GDM1 (cell line): ENCODE data around the gene GIGYF2.

Experiments used
- DNase-seq: peaks from one replicate; lab custom pipeline; 2025; lab: John Stamatoyannopoulos, UW

GIGYF2 gene

DNA sequence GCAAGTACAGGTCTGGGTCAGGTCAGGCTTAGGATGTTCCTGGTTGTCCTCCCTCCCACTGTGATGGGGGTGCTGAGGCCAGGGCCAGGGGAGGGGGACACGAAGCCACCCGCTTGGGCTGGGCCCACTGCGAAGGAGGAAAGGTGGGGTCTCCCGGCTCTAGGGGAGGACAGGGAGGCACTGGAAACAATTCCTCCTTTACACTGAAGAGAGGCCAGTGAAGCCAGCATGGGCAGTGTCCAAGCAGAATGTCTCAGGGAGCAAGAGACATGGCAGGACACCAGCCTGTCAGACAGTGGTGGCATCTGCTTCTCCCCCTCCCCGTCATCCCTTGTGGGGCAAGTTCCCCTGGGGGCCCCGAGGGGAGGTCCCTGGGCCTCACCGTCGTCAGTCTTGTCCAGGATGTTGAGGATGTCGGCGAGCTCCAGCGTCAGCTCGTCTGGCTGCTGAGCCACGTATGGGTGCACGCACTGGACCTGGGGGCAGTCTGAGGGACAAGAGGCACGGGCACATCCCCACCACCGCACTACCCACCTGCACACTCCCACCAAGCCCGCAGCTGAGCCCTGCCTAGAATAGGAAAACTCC, 183.7 kb downstream of the GIGYF2 start:
- DNase-seq = no peak

DNA sequence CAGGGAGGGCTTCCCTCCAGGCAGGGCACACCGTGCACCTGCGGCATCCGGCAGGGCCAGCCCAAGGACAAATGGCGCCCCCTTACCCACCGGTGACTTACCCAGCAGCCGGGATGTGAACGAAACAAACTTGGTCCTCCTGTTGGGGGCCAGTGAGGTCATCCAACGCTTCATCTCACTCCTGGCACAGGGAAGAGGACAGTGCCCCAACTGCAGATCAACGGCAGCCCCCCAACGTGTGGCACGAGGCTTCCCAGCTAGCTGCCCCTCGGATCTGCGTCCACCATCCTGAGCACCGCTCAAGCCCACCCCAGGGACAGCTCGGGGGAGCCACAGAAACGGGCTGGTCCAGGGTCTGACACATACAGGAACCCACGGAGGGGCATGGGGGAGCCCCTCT, 185.0 kb downstream of the GIGYF2 start:
- DNase-seq = no peak

DNA sequence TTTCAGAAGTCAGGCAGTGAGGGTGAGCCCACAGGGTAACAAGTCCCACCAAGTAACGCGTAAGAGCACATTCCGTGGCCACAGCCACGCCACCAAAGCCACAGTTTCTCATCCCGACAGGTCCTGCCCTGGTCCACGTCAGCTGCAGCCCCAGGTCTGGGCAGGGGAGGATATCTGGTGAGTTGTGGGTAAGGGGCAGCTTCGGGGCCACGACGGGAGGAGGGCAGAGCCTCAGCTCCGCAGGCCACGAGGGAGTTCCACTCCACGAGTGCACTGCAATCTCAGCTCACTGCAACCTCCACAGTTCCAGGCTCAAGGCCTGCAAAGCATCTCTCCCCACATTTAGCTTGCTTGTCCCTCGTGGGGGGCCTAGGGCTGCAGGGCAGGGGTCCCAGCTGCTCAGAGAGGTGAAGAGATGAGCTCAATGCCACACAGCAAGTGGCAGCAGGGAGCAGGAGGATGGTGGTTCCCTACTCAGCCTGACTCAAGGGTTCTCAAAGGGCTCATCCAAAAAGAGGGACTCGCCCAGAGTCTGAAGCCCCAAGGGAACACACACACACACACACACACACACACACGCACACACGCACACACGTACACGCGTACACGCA, 185.5 kb downstream of the GIGYF2 start:
- no peak for DNase-seq

DNA sequence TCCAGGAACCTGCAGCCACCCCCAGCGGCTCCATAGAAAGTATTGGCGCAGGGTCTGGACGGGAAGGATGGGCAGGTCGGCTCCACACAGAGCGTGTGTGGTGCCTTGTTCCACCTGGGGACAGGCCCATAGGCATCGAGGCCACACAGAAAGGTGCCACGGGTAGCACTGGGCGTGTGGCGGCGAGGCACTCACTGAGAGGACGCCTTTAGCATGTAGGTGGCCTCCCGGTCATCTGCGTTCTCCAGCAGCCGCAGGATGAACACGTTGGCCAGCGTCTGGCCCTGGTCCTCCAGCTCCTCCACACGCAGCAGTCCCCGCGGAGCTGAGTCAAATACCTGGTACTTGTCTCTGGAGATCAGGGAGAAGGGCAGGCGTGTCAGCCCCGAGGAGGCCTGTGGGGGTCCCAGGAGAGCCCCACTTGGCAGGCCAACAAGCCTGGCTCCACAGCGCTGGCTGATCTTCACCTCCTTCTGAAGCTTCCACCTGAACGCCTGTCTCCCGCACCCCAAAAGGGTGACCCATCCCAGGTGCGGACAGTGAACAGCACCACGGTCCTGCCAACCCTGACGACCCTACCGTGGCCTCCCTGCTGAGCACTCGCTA, 186.1 kb downstream of the GIGYF2 start:
- DNase-seq = no peak

DNA sequence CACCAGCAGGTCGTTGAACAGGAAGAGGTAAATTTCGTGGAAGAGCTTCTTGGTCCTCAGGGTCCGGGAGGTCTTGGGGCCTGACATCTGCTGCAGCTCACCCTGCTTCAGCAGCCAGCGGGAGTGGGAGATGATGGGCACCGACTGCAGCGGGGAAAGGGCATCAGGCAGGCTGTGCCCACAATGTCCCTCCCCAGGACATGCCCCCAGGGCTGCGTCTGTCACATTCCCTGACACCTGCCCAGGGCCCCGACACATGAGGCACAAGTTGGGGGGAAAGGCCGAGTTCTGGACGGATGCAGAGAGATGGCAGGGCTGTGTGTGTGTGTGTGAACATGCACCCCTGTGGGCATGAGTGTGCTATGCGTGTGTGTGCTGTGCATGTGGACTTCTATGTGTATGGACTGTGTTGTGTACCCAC, 186.9 kb downstream of the GIGYF2 start:
- no peak for DNase-seq

DNA sequence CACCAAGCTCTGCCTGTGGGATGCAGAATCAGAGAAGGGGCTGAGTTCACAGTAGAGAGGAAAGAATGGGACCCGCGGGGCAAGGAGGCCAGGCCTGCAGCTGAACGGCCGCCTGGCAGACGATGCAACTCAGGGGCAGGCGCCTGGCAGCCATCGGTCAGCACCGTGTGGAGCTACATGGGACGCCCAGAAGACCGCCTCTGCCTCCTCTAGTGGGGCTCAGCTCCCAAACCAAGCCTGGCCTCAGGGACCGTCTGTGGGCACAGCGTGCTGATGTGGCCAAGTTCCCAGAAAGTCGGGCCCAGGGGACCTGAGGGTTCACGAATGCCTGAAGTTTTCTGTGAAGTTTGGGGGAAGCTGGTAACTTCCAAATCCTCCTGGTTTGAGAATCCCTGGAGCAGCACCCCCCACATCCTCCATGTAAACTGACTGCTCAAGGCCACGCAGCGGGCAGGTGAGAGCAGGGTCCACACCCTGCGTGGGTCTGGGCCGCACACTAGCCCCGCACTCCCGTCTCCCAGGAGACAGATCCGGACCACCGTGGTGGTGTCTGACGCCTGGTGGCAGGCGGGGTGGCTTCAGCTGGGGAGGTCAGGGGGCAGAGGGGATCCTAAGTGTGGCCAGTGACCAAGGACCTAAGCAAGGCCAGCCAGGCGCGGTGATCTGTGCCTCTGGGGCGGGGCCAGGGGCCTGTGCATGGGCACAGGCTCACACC, 187.6 kb downstream of the GIGYF2 start:
- DNase-seq = no peak

DNA sequence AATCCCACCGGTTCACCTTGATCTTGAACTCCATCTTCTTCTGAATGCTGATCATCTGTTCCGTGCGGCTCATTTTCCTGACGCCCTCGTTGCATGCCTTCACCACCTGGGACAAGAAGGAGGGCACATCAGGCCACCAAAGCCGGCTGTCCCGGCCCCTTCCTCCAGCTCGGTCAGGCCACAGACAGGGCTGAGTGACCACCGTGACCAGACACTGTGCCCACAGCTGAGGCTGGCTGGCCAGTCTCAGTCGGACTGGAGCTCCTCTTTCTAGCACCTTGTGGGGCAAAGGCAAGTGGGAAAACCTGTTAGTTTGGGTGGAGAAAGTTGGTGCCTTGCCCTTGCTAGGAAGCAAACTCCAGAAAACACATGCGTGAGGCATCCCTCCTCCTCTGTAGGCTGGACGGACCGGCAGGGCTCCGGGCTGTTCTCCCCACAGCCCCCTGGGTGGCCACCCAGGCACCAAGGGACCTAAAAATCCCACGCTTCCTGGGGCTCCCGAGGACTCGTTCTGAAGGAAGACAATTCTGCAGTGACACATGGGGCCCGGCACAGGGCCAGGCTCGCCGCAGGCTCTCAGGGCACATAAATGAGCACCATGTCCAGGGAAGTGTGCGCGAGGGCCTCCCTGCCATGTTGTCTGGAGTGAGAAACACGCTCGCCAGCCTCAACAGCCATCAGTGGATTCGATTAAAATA, 188.3 kb downstream of the GIGYF2 start:
- no peak for DNase-seq

DNA sequence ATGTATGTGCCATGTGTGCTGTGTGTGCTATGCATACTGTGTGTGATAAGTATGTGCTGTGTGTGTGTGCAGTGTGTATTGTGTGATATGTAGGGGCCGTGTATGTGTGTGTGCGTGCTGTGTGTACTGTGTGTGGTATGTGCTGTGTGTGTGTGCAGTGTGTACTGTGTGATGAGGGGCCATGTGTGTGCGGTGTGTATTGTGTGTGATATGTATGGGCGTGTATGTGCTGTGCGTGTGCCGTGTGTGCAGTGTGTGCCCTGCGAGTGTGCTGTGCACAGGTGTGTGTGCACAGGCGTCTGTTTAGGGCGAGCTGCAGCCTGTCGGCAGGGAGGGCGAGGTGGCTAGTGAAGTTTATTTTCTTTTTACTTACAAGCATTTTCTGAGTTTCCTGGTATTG, 189.0 kb downstream of the GIGYF2 start:
- DNase-seq = no peak

DNA sequence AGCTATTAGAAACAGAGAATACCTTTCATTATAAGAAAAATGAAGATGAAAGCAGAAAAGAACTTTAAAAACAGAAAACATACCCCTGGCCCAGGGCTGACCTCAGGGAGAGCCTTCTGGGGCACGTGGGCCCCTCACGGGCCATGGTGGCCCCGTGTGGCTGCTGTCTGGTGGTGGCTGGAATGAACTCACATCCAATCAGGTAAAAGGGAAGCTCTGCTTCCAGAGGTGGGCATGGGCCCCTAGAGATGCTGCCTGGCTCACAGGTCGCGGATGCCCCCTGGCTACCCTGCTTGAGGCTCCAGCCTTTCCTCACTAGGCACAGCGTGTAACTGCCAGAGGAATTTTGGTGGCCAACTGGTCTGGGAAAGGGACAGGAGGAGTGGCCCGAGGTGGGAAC, 189.5 kb downstream of the GIGYF2 start:
- DNase-seq = no peak

DNA sequence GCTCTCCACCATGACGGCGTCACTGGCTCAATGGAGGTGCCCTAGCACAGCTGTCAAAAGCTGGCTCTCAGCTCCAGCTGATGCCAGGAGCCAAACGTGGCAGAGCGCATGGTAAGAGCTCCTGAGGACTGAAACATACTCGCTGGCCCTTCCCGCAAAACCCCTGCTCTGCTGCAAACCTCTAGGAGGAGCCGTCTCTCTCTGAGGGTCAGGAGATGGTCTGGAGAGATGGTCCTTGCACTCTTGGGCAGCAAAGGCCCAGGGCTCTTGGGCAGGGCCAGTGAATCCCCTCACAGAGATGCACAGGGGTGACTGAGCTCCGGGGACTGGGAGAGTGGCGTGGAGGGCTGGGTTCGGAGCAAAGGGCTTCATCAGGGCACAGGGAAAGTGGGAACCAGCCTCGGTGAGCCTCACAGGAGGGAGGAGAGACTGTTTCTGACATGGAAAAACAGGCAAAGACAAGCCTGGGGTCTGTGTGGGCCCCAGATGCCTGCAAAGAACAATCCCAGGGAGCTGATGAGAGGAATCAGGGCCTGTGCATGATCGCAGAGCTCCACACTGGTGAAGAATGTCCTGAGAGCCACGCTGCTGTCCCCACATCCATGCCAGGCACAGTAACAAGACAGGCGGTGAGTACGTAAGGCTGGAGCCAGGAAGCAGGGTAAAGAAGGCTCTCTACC, 190.2 kb downstream of the GIGYF2 start:
- DNase-seq = no peak

DNA sequence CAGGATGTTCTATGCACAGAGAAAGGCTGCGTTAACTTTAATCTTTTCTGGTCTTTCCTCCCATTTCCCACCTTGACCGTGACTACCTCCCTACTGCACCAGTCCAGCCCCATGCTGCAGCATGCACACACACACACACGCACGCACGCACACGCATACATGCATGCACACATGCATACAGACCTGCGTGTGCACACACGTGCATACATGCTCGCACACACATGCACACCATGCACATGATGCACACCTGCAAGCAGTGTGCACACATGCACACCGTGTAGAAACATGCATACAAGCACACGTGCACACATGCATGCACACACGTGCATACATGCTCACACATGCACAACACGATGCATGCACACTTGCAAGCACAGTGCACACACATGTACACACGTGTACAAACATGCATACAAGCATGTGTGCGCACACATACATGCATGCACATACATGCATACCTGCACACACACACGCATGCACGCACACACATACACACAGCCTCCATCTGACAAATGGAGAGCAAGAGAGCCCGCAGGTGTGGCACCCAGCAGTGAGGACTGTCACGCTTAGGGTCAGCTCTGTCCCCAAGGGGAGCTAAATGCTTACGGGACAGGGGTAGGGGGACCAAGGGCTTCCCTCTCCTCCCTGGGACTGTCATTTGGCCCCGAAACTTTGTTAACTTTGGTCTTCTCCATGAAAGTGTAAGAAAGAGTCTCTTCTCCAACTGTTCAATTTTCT, 191.1 kb downstream of the GIGYF2 start:
- no peak for DNase-seq

DNA sequence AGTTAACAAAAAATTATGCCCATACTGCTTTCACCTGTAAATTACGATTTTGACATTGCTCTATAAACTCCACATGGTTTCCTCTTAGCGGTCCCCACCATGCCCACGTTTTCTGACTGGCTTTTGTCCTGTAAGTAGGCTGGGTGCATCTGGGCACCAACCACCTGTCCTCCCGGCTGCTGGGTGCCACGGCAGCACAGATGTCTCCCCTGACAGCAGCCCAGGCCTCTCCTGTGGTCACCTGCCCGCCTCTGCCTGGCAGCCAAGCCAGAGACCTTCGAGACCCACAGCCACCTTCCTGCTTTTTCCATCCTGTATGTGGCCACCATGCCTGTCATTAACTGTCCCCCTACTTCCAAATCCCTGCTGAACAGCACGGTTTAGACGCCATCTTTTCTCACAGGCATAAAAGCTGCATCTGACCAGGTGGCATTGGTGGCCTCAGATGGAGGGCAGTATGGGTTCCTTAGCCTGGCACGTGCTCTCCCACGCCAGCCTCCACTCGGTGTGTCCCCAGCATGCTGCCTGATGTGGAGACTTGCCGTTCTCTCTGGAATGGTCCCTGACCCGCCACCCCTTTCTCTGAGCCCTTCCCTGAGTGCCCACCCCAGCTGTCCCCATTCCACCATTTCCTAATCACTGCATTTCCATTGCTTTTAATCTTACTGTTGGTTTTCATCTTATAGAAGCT, 191.9 kb downstream of the GIGYF2 start:
- no peak for DNase-seq

DNA sequence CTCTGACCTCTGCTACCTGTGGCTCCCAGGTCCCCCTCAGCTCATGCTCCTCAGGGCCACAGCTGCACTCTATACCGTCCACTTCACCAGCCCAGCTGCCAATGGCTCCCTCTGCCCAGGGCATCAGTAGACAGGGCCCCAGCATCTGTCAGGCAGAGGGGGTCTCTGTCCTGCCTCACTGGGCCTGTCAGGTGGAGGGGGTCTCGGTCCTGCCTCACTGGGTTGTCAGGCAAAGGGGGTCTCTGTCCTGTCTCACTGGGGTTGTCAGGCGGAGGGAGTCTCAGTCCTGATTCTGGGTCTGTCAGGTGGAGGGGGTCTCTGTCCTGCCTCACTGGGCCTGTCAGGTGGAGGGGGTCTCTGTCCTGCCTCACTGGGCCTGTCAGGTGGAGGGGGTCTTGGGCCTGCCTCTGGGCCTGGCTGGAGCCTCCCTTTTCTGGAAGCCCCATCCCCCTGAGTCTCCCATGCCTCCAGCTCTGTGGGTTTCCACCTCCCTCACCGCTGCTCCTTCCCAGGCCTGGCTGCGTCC, 192.8 kb downstream of the GIGYF2 start:
- no peak for DNase-seq

DNA sequence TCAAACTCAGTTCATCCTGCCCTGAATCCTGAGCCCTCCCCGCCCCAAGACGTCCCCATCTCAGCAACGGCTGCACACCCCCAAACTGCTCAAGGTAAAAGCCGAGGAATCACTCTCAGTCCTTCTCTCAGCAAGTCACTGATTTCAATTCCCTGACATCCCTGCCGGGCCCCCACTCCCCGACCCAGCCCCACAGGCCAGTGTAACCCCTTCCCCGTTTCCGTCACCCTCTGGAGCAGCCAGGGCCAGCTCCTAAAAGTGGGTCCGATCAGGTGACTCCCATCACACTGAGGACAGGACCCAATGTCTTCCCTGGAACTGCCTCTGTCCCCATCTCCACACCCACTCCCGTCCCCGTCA, 193.4 kb downstream of the GIGYF2 start:
- no peak for DNase-seq

DNA sequence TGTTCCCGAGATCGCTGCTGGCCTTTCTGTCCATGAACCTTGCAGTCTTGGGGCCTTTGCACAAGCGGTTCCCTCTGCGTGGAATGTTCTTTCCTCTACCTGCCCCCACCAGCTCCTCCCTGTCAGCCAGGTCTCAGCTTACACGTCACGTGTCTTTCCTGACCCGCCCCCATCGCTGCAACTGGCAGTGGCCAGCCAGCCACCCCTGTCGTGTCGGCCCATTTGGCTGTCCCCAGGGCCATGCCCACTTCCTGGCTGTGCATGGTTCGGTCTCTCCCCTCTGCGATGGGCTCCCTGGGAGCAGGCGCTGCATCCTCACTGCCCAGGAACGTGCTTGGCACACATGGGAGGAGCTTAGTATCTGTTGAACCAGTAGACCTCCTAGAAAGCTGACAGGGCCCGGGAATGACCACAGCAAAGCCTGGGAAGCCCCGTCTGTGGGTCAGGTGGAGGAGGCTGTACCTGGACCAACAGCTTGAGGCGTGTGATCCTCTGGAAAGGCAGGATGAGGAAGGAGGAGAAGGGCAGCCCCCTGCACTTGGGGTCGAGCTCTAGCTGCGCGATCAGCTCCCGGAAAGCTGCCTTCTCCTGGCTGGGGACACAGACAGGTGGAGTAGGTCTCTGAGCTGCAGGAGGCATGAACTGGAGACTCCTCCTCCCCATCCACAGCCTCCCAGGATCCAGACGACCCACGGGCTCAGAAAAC, 193.9 kb downstream of the GIGYF2 start:
- no peak for DNase-seq

DNA sequence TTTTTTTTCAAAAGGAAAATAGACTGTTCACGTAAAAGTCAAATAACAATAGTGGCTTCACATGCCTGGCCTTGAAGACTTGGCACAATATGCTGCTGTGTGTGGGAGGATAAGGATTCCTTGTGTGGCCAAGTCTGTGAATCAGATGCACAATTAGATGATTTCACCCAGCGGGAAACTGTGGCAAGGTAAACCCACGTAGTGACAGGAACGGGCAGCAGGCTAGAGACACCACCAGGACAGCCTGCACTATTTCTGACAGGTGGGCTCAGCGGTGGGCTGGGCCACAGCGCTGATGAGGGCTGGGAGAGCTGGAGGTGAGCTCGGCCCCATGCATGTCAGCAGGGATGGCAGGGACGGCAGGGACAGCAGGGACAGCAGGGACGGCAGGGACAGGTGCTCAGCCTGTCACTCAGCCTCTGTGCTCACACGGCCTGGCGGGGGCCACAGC, 194.5 kb downstream of the GIGYF2 start:
- DNase-seq = no peak

DNA sequence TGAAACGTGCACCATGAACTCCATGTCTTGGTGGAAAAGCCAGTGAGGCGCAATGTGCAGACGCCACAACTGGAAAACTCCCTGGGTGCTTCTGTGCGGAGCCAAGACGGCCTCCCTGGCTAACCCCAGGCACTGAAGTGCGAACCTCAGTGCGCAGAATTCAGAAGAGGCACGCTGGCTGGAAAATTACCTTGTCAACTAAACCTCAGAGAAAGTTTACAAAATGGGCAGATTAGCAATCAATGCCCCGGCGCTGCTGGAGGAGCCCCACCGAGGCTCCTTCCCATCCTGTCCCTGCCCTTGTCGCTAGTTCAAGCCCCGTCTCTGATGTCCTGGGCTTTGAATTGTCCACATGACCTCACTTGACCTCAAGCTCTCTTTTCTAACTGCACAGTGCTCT, 195.1 kb downstream of the GIGYF2 start:
- no peak for DNase-seq

DNA sequence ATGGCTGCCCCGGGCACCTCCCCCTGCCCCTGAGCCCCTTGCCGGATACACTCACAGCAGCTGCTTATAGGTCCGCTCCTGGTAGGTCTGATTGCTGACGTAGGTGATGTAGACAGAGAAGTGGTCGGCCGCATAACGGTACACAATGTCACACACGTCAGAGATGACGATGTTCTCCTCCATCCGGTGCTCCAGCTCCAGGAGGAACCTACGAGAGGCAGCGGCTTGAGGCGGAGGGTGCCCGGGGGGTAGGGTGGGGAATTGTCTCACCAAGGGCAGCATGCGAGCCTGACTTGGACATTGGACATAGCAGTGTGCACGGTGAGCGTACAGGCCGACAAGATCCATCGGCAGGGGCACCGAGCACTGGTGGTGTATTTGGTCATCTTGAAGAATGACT, 195.7 kb downstream of the GIGYF2 start:
- no peak for DNase-seq

DNA sequence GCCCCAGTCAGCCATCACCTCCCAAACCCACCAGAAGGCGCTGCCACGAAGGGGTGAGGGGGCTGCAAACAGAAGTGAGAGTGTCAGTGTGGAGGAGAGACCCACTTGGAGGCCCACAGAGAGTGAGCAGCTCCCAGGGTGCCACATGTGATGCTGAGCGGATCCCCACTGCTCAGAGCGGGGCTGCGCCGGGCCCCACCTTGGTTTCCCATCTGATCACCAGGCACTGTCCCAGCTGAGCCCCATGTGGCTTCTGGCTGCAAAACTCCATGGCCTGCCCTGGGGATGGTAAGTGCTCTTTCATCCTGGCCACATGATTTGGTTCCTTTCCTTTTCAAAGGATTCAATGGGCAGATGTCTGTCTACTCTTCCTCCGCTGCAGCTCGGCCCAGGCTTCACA, 196.7 kb downstream of the GIGYF2 start:
- DNase-seq = no peak

DNA sequence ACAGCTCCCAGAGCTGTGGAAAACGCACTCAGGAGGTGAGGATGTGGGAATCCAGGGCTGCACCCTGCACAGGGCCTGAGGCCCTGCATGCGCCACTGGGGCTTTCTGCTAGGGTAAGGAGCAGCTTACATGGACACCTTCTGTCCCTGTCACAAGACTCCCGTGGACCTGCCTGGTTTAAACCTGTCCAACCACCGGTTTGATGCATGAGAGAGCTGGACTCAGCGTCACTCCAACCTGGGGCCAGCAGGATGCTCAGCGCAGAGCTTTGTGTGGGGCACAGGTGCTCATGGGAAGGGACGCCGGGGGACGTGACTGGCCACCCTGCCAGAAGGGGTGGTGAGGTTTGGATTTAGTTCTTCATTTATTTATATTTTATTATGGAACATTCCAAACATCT, 197.1 kb downstream of the GIGYF2 start:
- no peak for DNase-seq
